Spinal cord (tissue), 10 donors: ENCODE results near the gene RABL2A. TPM values are rescaled to one million over a fixed set of nuclear protein-coding genes. Genes with fewer than 3 reads are reported as not detected.
"Not testable (repeated sequence)": the region's sequence is repeated elsewhere in the genome, so short reads cannot be mapped to it uniquely, and the experiment has no call there.

Experiments used
- DNase-seq, 6 donors: peaks; one replicate each; pipeline versions ENCODE4 v3.0.0 to v3.0.0-alpha.2; 2013 to 2015; ENCODE audit warnings: low spot score in 6 of 6, low read depth in 4 of 6
- H3K27ac ChIP-seq: one replicate; pipeline ENCODE4 v1.5.1; 2013; ENCODE audit warnings: low read depth, low read length, control low read depth
- H3K27me3 ChIP-seq: one replicate; pipeline ENCODE4 v1.6.1; 2013; ENCODE audit warnings: low read length; ENCODE audit not compliant: control insufficient read depth, insufficient read depth
- H3K36me3 ChIP-seq: one replicate; pipeline ENCODE4 v1.6.1; 2013; ENCODE audit warnings: low read length; ENCODE audit not compliant: control insufficient read depth, insufficient read depth
- H3K4me1 ChIP-seq: one replicate; pipeline ENCODE4 v1.6.1; 2013; ENCODE audit warnings: low read length; ENCODE audit not compliant: control insufficient read depth, insufficient read depth
- H3K4me3 ChIP-seq: one replicate; pipeline ENCODE4 v1.5.1; 2013; ENCODE audit warnings: low read depth, low read length, control low read depth
- H3K9me3 ChIP-seq: one replicate; pipeline ENCODE4 v1.6.1; 2013; ENCODE audit warnings: low read length; ENCODE audit not compliant: control insufficient read depth, insufficient read depth
- WGBS: methylation state at CpG from one replicate; pipeline ENCODE4 v1.1.5; 2013; ENCODE audit warnings: missing lambda C conversion rate; ENCODE audit not compliant: insufficient coverage; 5-methylcytosine and 5-hydroxymethylcytosine counted together
- polyA plus RNA-seq, 2 donors: library from polyadenylated mRNA; unstranded; fragments of 120-200 nt; gene quantifications; one replicate each; pipeline ENCODE4 v1.2.1, GENCODE V29; 2013; ENCODE audit not compliant: insufficient read length in 2 of 2
- total RNA-seq, 2 donors: library from RNA; depleted of rRNA in 1 of 2; stranded (reverse); fragments of 120-200 nt in 1 of 2; fragments of >200 nt in 1 of 2; gene quantifications; one replicate each; pipeline versions ENCODE4 v1.2.3 to v1.2.4, GENCODE V29; 2013 to 2014
- donor health status: healthy.

RABL2A gene
- total and polyA plus RNA-seq, 4 donors = 10.4 to 73.7 (median 40.9) TPM

DNA sequence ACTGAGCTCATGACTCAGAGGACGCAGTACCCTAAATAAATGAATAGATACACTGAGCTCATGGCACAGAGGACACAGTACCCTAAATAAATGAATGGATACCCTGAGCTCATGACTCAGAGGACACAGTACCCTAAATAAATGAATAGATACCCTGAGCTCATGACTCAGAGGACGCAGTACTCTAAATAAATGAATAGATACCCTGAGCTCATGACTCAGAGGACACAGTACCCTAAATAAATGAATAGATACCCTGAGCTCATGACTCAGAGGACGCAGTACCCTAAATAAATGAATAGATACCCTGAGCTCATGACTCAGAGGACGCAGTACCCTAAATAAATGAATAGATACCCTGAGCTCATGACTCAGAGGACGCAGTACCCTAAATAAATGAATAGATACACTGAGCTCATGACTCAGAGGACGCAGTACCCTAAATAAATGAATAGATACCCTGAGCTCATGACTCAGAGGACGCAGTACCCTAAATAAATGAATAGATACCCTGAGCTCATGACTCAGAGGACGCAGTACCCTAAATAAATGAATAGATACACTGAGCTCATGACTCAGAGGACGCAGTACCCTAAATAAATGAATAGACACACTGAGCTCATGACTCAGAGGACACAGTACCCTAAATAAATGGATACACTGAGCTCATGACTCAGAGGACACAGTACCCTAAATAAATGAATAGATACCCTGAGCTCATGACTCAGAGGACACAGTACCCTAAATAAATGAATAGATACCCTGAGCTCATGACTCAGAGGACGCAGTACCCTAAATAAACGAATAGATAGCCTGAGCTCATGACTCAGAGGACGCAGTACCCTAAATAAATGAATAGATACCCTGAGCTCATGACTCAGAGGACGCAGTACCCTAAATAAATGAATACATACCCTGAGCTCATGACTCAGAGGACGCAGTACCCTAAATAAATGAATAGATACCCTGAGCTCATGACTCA, 24.1 kb downstream of the RABL2A start:
- no CpG with 5 or more reads among the region's 14 CpGs for WGBS

GRCh38 chr2:113652599-113652998, 25.5 kb downstream of the RABL2A start:
- not testable (repeated sequence) for DNase-seq, H3K27me3 ChIP-seq, H3K36me3 ChIP-seq, H3K4me1 ChIP-seq, H3K27ac ChIP-seq, H3K9me3 ChIP-seq, H3K4me3 ChIP-seq
- no CpG with 5 or more reads among the region's 3 CpGs for WGBS

More for the DNA sequence above, 24.1 kb downstream of the RABL2A start:
- not testable (repeated sequence) for H3K9me3 ChIP-seq, H3K4me1 ChIP-seq, H3K27ac ChIP-seq, DNase-seq, H3K27me3 ChIP-seq, H3K36me3 ChIP-seq, H3K4me3 ChIP-seq

DNA sequence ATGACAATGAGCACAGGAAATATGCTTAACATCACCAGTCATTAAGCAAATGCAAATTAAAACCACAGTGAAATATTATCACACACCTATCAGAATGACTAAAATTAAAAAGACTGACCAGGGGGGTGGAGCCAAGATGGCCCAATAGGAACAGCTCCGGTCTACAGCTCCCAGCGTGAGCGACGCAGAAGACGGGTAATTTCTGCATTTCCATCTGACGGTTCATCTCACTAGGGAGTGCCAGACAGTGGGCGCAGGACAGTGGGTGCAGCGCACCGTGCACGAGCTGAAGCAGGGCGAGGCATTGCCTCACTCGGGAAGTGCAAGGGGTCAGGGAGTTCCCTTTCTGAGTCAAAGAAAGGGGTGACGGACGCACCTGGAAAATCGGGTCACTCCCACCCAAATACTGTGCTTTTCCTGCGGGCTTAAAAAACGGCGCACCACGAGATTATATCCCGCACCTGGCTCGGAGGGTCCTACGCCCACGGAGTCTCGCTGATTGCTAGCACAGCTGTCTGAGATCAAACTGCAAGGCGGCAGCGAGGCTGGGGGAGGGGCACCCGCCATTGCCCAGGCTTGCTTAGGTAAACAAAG, 29.1 kb downstream of the RABL2A start:
- not testable (repeated sequence) for H3K27ac ChIP-seq, H3K27me3 ChIP-seq, H3K4me3 ChIP-seq, H3K4me1 ChIP-seq, DNase-seq, H3K9me3 ChIP-seq, H3K36me3 ChIP-seq
- WGBS = 94% methylated on average over 16 of the region's 27 CpGs

DNA sequence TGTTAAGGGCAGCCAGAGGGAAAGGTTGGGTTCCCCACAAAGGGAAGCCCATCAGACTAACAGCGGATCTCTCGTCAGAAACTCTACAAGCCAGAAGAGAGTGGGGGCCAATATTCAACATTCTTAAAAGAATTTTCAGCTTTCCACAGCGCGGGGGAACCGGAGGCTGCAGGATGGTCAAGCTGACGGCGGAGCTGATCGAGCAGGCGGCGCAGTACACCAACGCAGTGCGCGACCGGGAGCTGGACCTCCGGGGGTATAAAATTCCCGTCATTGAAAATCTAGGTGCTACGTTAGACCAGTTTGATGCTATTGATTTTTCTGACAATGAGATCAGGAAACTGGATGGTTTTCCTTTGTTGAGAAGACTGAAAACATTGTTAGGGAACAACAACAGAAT, 30.7 kb downstream of the RABL2A start:
- H3K27me3 ChIP-seq, H3K4me3 ChIP-seq, H3K4me1 ChIP-seq, DNase-seq, H3K27ac ChIP-seq, H3K9me3 ChIP-seq, H3K36me3 ChIP-seq: not testable (repeated sequence)
- 98% methylated on average over 8 of the region's 17 CpGs for WGBS

DNA sequence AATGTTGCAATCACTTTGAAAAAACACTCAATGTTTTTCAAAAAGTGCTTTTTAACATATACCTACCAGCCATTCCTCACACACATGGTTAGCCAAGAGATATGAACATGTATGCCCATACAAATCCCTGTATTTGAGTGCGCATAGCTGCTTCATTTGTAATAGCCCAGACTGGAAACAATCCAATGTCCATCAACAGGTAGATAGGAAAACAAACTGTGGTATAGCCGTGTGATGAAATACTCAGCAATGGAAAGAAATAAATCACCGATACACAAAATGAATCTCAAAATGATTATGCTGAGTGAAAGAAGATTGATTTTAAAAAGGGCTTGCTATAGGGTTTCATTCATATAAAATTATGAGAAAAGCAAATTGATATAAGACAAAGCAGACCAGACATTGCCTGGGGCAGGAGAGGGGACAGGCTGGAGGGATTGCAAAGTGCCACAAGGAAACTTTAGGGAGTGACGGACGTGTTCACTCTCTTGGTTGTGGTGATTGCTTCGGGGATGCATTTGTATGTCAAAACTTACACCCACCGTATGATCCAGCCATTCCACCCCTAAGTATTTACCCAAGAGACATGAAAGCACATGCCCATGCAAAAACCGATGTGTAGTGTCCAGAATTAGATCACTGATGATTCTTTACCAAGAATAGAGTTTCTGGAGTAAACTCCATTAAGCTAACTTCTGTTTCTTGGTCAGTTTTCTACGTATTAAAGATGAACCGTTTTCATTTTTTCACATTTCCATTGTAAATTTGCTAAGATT, 36.4 kb downstream of the RABL2A start:
- not testable (repeated sequence) for H3K27ac ChIP-seq, DNase-seq, H3K4me3 ChIP-seq, H3K27me3 ChIP-seq, H3K36me3 ChIP-seq, H3K4me1 ChIP-seq, H3K9me3 ChIP-seq
- no CpG with 5 or more reads among the region's 10 CpGs for WGBS

DNA sequence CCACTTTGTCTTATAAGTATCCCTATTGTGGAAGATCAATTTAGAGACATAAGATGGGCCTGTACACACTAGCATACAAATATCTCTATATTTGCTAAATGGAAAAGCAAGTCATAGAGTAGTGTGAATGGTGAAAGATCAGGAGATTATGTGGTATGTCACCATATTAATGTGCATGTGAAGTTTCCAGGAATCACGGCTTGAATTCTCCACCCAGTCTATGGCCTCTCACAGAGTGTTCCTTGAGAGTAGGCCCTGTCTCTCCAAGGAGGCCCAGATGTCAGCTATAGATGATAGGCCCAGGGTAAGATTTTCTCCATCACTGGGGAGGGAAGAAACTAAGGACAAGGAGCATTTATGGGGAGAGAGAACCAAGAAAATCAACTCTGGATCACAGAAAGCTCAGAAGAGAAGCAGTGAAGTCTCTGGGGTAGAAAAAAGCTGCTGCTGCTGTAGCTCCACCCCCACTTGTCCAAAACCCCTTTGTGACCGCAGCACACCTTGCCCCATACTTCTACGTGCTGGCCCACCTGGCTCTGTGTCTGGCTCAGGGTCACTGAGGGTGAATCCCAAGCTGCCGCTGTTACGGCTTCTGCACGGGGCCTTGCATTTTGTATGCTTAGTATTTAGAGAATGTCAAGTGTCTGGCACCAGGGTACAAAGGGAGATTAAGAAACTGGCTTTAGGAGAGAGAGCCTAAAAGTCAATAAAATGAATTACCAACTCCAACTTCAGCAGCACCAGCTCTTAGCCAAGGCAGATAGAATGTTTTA, 37.9 kb downstream of the RABL2A start:
- not testable (repeated sequence) for DNase-seq, H3K4me1 ChIP-seq, H3K4me3 ChIP-seq, H3K36me3 ChIP-seq, H3K27ac ChIP-seq, H3K27me3 ChIP-seq, H3K9me3 ChIP-seq
- WGBS = no CpG with 5 or more reads among the region's 6 CpGs

DNA sequence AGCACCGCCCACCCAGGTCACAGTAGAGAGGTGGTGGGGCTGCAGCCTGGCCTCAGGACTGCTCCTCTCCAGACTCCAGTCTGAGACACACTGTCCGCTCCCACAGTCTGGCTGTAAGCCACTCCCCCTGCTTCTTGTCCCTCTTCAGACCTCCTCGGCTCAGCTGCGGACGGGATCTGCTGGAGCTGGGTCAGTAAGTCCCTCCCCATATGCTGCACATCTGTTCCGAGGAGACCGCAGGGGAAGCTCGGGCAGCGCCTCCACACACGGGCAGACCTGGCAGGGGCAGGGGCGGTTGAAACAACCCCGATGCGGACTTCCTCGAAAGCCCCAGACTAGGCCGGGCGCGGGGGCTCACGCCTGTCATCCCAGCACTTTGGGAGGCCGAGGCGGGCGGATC, 41.9 kb downstream of the RABL2A start:
- DNase-seq = not testable (repeated sequence)
- 95% methylated on average over 14 of the region's 21 CpGs for WGBS

GRCh38 chr2:113672326-113672932, 45.4 kb downstream of the RABL2A start:
- H3K27ac ChIP-seq = no peak overlapping the region
- H3K4me3 ChIP-seq = no peak overlapping the region
- WGBS = 81% methylated on average over 4 of the region's 7 CpGs
- no peaks in the 10 kb centered on the region for H3K27me3 ChIP-seq
- no peaks in the 10 kb centered on the region for H3K36me3 ChIP-seq
- H3K4me1 ChIP-seq = peaks cover 2% of the 10 kb centered on the region
- no peaks in the 10 kb centered on the region for H3K9me3 ChIP-seq
- DNase-seq = peak in 1 of 6 donors; percentile 20

More for the DNA sequence above, 41.9 kb downstream of the RABL2A start:
- H3K4me1 ChIP-seq, H3K27ac ChIP-seq, H3K27me3 ChIP-seq, H3K9me3 ChIP-seq, H3K4me3 ChIP-seq, H3K36me3 ChIP-seq: not testable (repeated sequence)

GRCh38 chr2:113675875-113676274, 48.8 kb downstream of the RABL2A start:
- no peaks in the 10 kb centered on the region for H3K36me3 ChIP-seq
- H3K9me3 ChIP-seq = no peaks in the 10 kb centered on the region
- H3K4me1 ChIP-seq = peaks cover 2% of the 10 kb centered on the region
- no peaks in the 10 kb centered on the region for H3K27me3 ChIP-seq
- H3K4me3 ChIP-seq = no peak overlapping the region
- WGBS = 73% methylated on average over 7 of the region's 9 CpGs
- peak in 1 of 6 donors; percentile 67 for DNase-seq
- no peak overlapping the region for H3K27ac ChIP-seq
